ENCODE results near the gene LSP1.

DNA sequence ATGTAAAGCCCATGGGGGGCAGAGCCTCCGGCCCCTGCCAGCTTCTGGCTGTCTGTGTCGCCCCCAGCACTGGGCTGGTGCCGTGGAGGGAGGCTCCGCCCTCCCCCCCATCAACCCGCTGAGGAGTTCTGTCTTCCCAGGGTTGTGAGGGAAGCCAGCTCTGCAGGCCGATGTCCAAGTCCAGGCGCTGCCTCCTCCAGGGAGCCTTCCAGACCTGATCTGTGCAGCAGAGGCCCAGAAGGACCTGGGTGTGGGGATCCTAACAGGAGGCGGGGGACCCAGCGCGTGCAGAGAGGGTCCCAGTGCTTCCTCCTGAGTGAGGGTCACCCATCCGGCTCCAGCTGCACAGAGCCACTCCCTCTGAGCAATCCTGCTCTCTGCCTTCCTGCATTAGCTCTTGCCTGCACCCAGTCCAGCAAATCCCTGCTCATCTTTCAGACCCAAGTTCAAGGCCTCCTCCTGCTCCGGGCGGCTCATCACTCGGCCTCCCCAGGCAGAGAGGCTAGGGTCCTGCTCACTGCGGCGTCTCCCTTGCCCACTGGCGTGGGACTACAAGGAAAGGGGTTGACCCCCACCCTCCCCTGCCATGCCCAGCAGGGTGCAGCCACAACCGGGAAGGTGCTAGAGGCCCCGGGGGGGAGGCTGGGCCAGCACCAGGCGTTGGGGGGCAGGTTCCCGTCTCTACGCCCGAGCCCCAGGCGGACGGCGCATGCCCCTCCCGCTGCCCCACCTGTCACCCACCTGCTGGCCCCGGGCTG lies 22.4 kb downstream of the LSP1 start:
- TF ChIP-seq CTCF (conservative IDR thresholded peaks at IDR 0.05 in 1 of 2, IDR thresholded peaks at IDR 0.05 in 1 of 2; ENCODE audit: low read depth in 1 of 2, low read length in 2 of 2) = no peak
- TF ChIP-seq EZH2 (IDR thresholded peaks at IDR 0.05; ENCODE audit: low read length, missing control alignments) = no peak

All from fibroblast of lung (primary cell).